HG03039 (cell line): ENCODE measurements around the gene HIPK1.
"Not testable (repeated sequence)": the region's sequence is repeated elsewhere in the genome, so short reads cannot be mapped to it uniquely, and the experiment has no call there.

Experiments used
- ATAC-seq: cut with Tn5 transposase; IDR thresholded peaks from one replicate; pipeline ENCODE4 v1.9.1; 2021; ENCODE audit warnings: mild to moderate bottlenecking, moderate library complexity; ENCODE audit not compliant: unreplicated experiment

HIPK1 gene

GRCh38 chr1:113981962-113982931 lies 53.1 kb downstream of the HIPK1 start:
- ATAC-seq = no peak

- ATAC-seq = no peak
Measured at GRCh38 chr1:113982949-113983348, 53.8 kb downstream of the HIPK1 start.

- no peak for ATAC-seq
Measured at GRCh38 chr1:113983391-113983790, 54.3 kb downstream of the HIPK1 start.

GRCh38 chr1:113983826-113984225 lies 54.7 kb downstream of the HIPK1 start:
- ATAC-seq = no peak

GRCh38 chr1:113984710-113985109 lies 55.6 kb downstream of the HIPK1 start:
- no peak for ATAC-seq

GRCh38 chr1:113986802-113987201 lies 57.7 kb downstream of the HIPK1 start:
- ATAC-seq = no peak

- ATAC-seq = no peak
Measured at GRCh38 chr1:113987259-113987658, 58.1 kb downstream of the HIPK1 start.

- ATAC-seq = no peak
Measured at GRCh38 chr1:113990530-113990929, 61.4 kb downstream of the HIPK1 start.

GRCh38 chr1:113990961-113991360 lies 61.8 kb downstream of the HIPK1 start:
- ATAC-seq = no peak

- ATAC-seq = no peak
Measured at GRCh38 chr1:113991467-113991997, 62.4 kb downstream of the HIPK1 start.

- ATAC-seq = no peak
Measured at GRCh38 chr1:113993072-113993471, 63.9 kb downstream of the HIPK1 start.

- ATAC-seq = no peak
Measured at GRCh38 chr1:113993766-113994165, 64.6 kb downstream of the HIPK1 start.

- no peak for ATAC-seq
Measured at GRCh38 chr1:113995382-113995781, 66.3 kb downstream of the HIPK1 start.

GRCh38 chr1:113998361-113998760 lies 69.2 kb downstream of the HIPK1 start:
- ATAC-seq = no peak

- ATAC-seq = no peak
Measured at GRCh38 chr1:113999233-113999632, 70.1 kb downstream of the HIPK1 start.

- ATAC-seq = no peak
Measured at GRCh38 chr1:113999799-114000198, 70.7 kb downstream of the HIPK1 start.

GRCh38 chr1:114000406-114000805 lies 71.3 kb downstream of the HIPK1 start:
- ATAC-seq = no peak

GRCh38 chr1:114002492-114003239 lies 73.5 kb downstream of the HIPK1 start:
- no peak for ATAC-seq

GRCh38 chr1:114003431-114003830 lies 74.3 kb downstream of the HIPK1 start:
- no peak for ATAC-seq

- not testable (repeated sequence) for ATAC-seq
Measured at GRCh38 chr1:114006825-114007224, 77.7 kb downstream of the HIPK1 start.

GRCh38 chr1:114008480-114008941 lies 79.4 kb downstream of the HIPK1 start:
- no peak for ATAC-seq
